Mesothelial cell of epicardium (in vitro differentiated cells): Measurements from ENCODE around the gene CELF6. TPM values are rescaled to one million over a fixed set of nuclear protein-coding genes. Genes with fewer than 3 reads are reported as not detected.

Source experiments
- DNase-seq, 2 experiments: peaks; one replicate each; pipeline ENCODE4 v3.0.0; 2021; ENCODE audit warnings: low spot score in 2 of 2; ENCODE audit not compliant: unreplicated experiment in 2 of 2
- H3K27ac Mint-ChIP-seq: 2 replicates; pipeline ENCODE4 v1.8.0; 2021; ENCODE audit warnings: mixed read lengths
- H3K27me3 Mint-ChIP-seq: 2 replicates; pipeline ENCODE4 v1.8.0; 2021; ENCODE audit warnings: low read depth, mixed read lengths
- H3K36me3 Mint-ChIP-seq: 2 replicates; pipeline ENCODE4 v1.8.0; 2021; ENCODE audit warnings: mixed read lengths
- H3K4me1 Mint-ChIP-seq: 2 replicates; pipeline ENCODE4 v1.8.0; 2021; ENCODE audit warnings: mixed read lengths
- H3K4me3 Mint-ChIP-seq: 2 replicates; pipeline ENCODE4 v1.8.0; 2021; ENCODE audit warnings: mild to moderate bottlenecking, moderate library complexity, mixed read lengths
- H3K9me3 Mint-ChIP-seq: 2 replicates; pipeline ENCODE4 v1.8.0; 2021; ENCODE audit warnings: mixed read lengths
- total RNA-seq: library from RNA; stranded (reverse); gene quantifications from 3 replicates; pipeline ENCODE4 v1.2.1, GENCODE V29; 2021
- TF ChIP-seq, protein P1 (sequence below): fragments of 200-600 bp; sonication (generic); IDR thresholded peaks from one replicate; pipeline ENCODE4 v1.5.0; 2021; ENCODE audit warnings: antibody characterized with exemption; ENCODE audit not compliant: unreplicated experiment

CELF6 gene
- total RNA-seq, 1 donor from 2014 or later, result 1.2 TPM

DNA sequence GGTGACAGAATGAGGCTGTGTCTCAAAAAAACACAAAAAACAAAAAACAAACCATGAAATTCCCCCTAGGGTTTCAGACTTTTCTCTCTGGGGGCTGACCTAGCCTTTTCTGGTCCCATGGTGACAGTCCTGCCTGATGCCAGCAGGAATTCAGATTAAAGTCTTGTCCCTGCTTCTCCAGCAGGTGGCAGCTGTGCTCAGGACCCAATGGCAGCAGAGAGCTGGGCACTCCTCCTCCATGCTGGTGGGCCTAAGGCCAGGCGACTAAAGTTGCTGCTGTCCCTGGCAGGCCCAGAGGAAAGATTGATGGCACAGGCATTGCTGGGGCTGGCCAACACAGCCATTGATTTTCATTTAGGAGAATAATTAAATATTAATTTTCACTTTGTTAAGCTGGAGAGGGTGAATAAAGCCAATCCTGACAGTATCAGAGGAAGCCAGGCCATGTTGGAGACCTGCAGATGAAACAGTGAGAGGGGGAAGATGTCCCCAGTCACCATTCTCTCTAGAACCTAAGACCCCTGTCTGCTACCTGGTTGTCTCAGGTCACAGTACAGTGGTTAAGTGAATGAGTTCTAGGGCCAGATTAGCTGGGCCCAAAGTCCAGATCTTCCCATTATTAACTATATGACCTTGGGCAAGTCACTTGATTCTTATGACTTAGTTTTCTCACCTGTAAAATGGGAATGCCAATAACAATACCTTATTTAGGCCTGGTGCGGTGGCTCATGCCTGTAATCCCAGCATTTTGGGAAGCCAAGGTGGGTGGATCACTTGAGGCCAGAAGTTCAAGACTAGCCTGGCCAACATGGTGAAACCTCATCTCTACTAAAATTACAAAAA is 7.1 kb downstream of the CELF6 start:
- no peaks in the 10 kb centered on the region for H3K4me1 Mint-ChIP-seq

DNA sequence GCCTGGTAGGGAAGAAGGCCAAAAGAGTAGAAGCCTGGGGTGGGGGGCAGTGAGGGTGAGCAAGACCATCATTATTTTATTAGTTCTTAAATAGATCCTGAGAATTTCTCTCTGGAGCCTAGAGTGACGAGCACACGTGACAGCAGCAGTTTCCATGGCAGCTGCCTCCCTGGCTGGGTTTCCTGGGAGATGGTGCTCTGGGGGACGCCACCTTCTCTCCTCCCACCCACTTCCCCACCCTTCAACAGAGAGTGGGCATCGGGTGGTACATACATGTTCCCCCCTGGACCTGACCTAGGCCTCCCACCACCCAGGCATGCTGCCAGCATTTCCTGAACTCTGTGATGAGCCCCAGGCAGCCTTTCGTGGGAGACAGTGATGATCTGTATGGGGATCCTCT is 12.9 kb downstream of the CELF6 start:
- Mint-ChIP-seq H3K27ac (no peak overlapping the region), H3K4me3 (no peak overlapping the region), H3K4me1 (no peaks in the 10 kb centered on the region), H3K27me3 (peaks cover 44% of the 10 kb centered on the region), H3K36me3 (no peaks in the 10 kb centered on the region), H3K9me3 (no peaks in the 10 kb centered on the region)
- TF ChIP-seq, protein P1, sequence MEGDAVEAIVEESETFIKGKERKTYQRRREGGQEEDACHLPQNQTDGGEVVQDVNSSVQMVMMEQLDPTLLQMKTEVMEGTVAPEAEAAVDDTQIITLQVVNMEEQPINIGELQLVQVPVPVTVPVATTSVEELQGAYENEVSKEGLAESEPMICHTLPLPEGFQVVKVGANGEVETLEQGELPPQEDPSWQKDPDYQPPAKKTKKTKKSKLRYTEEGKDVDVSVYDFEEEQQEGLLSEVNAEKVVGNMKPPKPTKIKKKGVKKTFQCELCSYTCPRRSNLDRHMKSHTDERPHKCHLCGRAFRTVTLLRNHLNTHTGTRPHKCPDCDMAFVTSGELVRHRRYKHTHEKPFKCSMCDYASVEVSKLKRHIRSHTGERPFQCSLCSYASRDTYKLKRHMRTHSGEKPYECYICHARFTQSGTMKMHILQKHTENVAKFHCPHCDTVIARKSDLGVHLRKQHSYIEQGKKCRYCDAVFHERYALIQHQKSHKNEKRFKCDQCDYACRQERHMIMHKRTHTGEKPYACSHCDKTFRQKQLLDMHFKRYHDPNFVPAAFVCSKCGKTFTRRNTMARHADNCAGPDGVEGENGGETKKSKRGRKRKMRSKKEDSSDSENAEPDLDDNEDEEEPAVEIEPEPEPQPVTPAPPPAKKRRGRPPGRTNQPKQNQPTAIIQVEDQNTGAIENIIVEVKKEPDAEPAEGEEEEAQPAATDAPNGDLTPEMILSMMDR, result no peak
- no peak for DNase-seq

More for the DNA sequence above, 7.1 kb downstream of the CELF6 start:
- Mint-ChIP-seq H3K27me3 (peaks cover 48% of the 10 kb centered on the region), H3K36me3 (no peaks in the 10 kb centered on the region), H3K9me3 (no peaks in the 10 kb centered on the region), H3K4me3 (no peak overlapping the region), H3K27ac (no peak overlapping the region)
- peak in 1 of 2 experiments; percentile 53 for DNase-seq
- TF ChIP-seq, protein P1, result peak; percentile 57

DNA sequence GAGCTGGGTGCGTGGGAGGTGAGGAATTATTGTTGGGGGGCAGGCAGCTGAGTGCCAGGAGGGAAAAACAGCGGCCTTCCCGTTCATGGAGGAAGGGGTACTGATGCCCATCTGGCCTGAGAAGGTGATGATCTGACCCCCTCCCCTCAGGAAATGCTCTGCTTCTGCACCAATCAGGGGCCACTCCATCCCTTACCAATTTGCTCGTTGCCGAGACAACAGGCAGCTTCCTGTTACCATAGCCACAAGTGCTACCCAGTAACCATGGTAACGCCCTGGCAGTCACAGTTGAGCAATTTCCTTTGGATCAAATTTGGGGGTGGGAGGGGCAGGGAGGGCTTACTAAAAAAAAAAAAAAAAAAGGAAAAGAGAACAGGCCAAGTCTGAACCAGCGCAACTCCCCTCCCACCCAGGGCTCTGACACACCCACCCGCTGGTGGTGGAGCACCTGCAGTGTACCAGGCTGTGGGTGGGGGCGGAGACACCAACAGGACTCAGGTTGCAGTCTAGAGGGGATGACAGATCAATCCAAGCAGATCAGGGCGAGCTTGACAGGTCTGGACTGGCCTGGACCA is 13.7 kb downstream of the CELF6 start:
- peaks cover 42% of the 10 kb centered on the region for H3K27me3 Mint-ChIP-seq
- no peaks in the 10 kb centered on the region for H3K36me3 Mint-ChIP-seq
- TF ChIP-seq, protein P1, result no peak
- no peaks in the 10 kb centered on the region for H3K4me1 Mint-ChIP-seq
- no peak overlapping the region for H3K27ac Mint-ChIP-seq
- no peak overlapping the region for H3K4me3 Mint-ChIP-seq
- H3K9me3 Mint-ChIP-seq, result no peaks in the 10 kb centered on the region
- DNase-seq, result no peak

DNA sequence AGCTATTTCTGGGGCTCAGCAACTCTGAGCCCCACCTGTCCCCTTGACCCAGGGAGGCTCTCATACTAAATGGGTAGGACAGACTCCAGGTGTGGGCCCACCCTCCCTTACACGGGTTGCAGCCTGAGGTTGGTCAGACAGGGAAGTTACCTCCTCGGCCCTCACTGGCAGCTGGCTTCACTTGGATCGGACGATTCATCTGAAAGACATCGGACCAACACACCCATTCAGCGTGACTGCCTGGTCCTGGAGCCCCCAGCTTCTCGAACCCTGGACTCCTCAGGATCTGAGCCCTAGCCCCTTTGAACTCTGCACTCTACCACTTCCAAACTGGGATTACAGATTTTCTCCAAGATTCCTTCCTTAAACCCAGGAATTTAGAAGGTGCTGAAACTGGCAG is 15.4 kb downstream of the CELF6 start:
- Mint-ChIP-seq H3K27me3 (peaks cover 33% of the 10 kb centered on the region), H3K36me3 (no peaks in the 10 kb centered on the region), H3K4me1 (no peaks in the 10 kb centered on the region), H3K9me3 (no peaks in the 10 kb centered on the region), H3K27ac (no peak overlapping the region), H3K4me3 (no peak overlapping the region)
- DNase-seq, result no peak
- TF ChIP-seq, protein P1, result no peak

DNA sequence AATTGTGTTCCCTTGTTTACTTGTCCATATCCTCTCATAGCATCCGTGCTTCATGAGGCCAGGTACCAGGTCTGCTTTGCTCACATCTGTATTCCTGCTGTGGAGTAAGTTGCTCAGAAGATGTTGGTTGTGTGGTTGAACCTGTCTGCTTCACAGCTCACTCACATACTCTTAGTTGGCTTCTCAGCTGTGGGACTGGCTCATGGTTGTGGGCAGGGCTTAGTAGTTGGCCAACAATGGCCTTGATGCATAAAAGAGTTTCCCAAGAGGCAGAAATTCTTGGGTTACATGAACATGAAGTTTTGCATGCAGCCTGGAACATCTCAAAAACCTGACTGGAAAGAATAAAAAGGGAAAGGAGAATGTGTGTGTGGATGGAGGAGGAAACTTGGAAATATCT is 17.0 kb downstream of the CELF6 start:
- no peak for DNase-seq
- Mint-ChIP-seq H3K4me1 (no peaks in the 10 kb centered on the region), H3K9me3 (no peaks in the 10 kb centered on the region), H3K4me3 (no peak overlapping the region), H3K27me3 (peaks cover 29% of the 10 kb centered on the region), H3K36me3 (no peaks in the 10 kb centered on the region), H3K27ac (no peak overlapping the region)
- TF ChIP-seq, protein P1, result no peak
